NT2/D1 (cell line): Measurements from ENCODE around the gene GABRQ.

Experiments used
- SUZ12 ChIP-seq: IDR thresholded peaks from 2 replicates; pipeline ENCODE4 v1.6.1; 2011; ENCODE audit not compliant: insufficient read length, insufficient read depth; ENCODE audit errors: extremely low read depth
- YY1 ChIP-seq: IDR thresholded peaks from 2 replicates; pipeline ENCODE4 v1.6.1; 2011; ENCODE audit not compliant: insufficient read length, insufficient read depth
- ZNF274 ChIP-seq: IDR thresholded peaks from 2 replicates; pipeline ENCODE4 v1.6.1; 2011; ENCODE audit warnings: mild to moderate bottlenecking, low read depth, low read length

DNA sequence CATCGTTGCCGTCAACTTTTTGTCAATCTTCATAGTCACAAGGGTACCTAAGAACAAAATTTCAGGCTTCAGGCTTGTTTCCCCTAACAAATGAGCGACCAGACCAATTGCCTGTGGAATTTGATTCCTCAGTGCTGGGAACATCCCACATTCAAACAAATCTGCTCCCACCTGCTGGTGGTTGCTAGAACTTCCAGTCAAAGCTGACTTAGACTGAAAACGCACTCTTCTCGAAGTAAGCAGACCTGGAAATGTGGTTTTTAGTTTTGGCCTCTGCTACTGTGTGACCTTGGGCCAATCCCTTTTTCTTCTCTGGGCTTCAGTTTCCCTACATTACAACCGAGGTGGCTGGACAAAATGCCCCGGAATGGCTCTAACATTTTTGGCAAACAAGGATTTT lies 1.8 kb upstream of the GABRQ start:
- no peak for TF ChIP-seq YY1
- TF ChIP-seq ZNF274: no peak
- TF ChIP-seq SUZ12: no peak
